ENCODE results near the gene PRSS27. TPM values are rescaled to one million over a fixed set of nuclear protein-coding genes. Genes with fewer than 3 reads are reported as not detected.

Gene PRSS27
- total and polyA plus RNA-seq, 2 of the 4 experiments (the other 2 are of a cell fraction), result under 0.01 to 0.58 TPM

DNA sequence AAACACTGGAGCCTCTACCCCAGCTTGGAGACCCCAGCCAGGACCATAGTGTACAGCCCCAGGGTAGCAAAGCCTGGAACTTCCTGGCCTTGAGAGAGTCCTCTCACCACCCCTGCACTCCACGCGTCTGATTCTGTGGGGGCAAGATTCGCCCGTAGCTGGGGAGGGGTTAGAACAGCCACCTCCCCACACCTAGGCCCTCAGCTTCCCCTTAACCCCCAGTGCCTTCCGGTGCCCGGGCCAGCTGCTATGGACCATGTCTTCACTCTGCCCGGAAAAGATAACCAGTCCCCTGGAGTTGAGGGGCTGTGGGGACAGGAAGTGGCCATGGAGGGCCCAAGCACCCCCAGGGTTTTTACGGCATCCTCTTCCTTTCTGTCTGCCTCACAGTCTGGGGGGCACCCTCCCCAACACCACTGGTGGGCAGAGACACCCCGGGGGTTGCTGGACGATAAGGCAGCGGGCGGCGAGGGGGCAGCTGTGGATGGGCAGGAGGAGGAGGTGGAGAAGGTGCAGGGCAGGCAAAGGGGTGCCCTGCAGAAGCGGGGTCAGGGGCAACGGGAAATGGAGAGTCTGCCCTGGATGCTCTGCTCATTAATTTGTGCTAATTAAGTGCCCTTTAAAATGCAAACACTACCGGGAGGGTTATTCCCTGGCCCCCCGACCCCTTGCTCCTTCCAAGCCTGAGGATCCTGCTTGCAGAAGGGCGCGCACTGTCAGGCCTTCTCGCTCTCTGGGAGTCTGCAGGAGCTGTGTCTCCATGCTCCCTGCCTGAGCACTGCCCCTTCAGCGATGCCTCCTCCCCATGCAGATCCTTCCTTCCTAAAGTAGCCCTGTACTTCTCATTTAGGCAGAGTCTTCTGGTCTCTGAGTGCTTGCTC is 2.4 kb downstream of the PRSS27 start:
- Histone ChIP-seq H2AFZ (replicated peaks; ENCODE audit: low read length, poor library complexity) (no peak overlapping the region), H2BK120ac (ENCODE audit: low read depth, low read length) (no peak overlapping the region), H3K9me1 (ENCODE audit: insufficient read depth, low read length) (no peaks in the 10 kb centered on the region), H2AK5ac (ENCODE audit: low read depth, low read length) (no peak overlapping the region), H2BK20ac (ENCODE audit: low read depth, low read length) (no peak overlapping the region), H3K56ac (ENCODE audit: extremely low read depth, insufficient read depth, low read length) (no peak overlapping the region), H3K9ac (ENCODE audit: low read depth, low read length) (no peak overlapping the region), H4K20me1 (ENCODE audit: insufficient read depth, low read length) (peaks cover 4% of the 10 kb centered on the region; the same call in 1 of the 2 replicates), H2BK15ac (ENCODE audit: low read depth, low read length) (no peak overlapping the region), H3K36me3 (ENCODE audit: control insufficient read depth, insufficient read depth, low read length) (no peaks in the 10 kb centered on the region), H3K23ac (ENCODE audit: low read depth, low read length) (no peak overlapping the region), H3K27ac (ENCODE audit: insufficient read depth, low read length) (no peak overlapping the region), H4K5ac (ENCODE audit: low read depth, low read length) (no peak overlapping the region), H3K4me2 (ENCODE audit: low read depth, low read length) (no peak overlapping the region), H4K91ac (ENCODE audit: insufficient read depth, low read depth, low read length) (no peak overlapping the region), H3K27me3 (ENCODE audit: control insufficient read depth, insufficient read depth, low read length) (no peaks in the 10 kb centered on the region), H3K4me3 (ENCODE audit: insufficient read depth, low read depth, low read length) (no peak overlapping the region), H3K4ac (ENCODE audit: low read depth, low read length) (no peak overlapping the region), H3K4me1 (ENCODE audit: control insufficient read depth, insufficient read depth, low read length) (no peaks in the 10 kb centered on the region), H2AK9ac (replicated peaks; ENCODE audit: low read depth, low read length, poor library complexity) (no peak overlapping the region), H4K8ac (ENCODE audit: low read depth in 2 of 2, low read length in 2 of 2) (no peak overlapping the region), H3K14ac (replicated peaks; ENCODE audit: low read depth, low read length) (no peak overlapping the region), H3K18ac (ENCODE audit: low read depth, low read length) (no peak overlapping the region), H3K9me3 (ENCODE audit: control insufficient read depth, insufficient read depth, low read length) (no peaks in the 10 kb centered on the region), H2BK5ac (ENCODE audit: low read depth, low read length, poor library complexity, severe bottlenecking) (no peak overlapping the region), H3K79me1 (ENCODE audit: low read depth in 1 of 2, low read length in 2 of 2) (no peaks in the 10 kb centered on the region)
- dilution Hi-C loops (cut with HindIII; ENCODE audit: low sequenced_read_pairs, unreplicated experiment), result no loop called here
- ChIA-PET CTCF (no interaction called here), POLR2A (ENCODE audit: unreplicated experiment) (interaction anchor here (0.5 kb wide), 1 partner anchor 25 kb away, joined by 6 read pairs; no protein-coding TSS in a partner anchor)
- in situ Hi-C loops (cut with MboI; ENCODE audit: low sequenced_read_pairs), result no loop called here
- intact Hi-C loops (cut with micrococcal nuclease), result no loop called here
- DNase-seq (no peak), ATAC-seq (ENCODE audit: low read depth) (no peak)
- BruUV-seq (replicated peaks), result no TSS peak
- 100% methylated on average over 1 of the region's 21 CpGs; no CpG with 5 or more reads in 1 of the 2 experiments for WGBS, 2 experiments (ENCODE audit: extremely low coverage in 2 of 2, insufficient read length in 1 of 2)
- no peak for TF ChIP-seq RCOR1 (IDR thresholded peaks at IDR 0.05; ENCODE audit: insufficient replicate concordance, low read length)
- TF ChIP-seq, protein P1, sequence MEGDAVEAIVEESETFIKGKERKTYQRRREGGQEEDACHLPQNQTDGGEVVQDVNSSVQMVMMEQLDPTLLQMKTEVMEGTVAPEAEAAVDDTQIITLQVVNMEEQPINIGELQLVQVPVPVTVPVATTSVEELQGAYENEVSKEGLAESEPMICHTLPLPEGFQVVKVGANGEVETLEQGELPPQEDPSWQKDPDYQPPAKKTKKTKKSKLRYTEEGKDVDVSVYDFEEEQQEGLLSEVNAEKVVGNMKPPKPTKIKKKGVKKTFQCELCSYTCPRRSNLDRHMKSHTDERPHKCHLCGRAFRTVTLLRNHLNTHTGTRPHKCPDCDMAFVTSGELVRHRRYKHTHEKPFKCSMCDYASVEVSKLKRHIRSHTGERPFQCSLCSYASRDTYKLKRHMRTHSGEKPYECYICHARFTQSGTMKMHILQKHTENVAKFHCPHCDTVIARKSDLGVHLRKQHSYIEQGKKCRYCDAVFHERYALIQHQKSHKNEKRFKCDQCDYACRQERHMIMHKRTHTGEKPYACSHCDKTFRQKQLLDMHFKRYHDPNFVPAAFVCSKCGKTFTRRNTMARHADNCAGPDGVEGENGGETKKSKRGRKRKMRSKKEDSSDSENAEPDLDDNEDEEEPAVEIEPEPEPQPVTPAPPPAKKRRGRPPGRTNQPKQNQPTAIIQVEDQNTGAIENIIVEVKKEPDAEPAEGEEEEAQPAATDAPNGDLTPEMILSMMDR (conservative IDR thresholded peaks at IDR 0.05; ENCODE audit: low read depth, low read length), result no peak
- TF ChIP-seq, protein P2, sequence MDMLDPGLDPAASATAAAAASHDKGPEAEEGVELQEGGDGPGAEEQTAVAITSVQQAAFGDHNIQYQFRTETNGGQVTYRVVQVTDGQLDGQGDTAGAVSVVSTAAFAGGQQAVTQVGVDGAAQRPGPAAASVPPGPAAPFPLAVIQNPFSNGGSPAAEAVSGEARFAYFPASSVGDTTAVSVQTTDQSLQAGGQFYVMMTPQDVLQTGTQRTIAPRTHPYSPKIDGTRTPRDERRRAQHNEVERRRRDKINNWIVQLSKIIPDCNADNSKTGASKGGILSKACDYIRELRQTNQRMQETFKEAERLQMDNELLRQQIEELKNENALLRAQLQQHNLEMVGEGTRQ (IDR thresholded peaks at IDR 0.05; ENCODE audit: low read depth, low read length), result no peak
- TF ChIP-seq, protein P3, sequence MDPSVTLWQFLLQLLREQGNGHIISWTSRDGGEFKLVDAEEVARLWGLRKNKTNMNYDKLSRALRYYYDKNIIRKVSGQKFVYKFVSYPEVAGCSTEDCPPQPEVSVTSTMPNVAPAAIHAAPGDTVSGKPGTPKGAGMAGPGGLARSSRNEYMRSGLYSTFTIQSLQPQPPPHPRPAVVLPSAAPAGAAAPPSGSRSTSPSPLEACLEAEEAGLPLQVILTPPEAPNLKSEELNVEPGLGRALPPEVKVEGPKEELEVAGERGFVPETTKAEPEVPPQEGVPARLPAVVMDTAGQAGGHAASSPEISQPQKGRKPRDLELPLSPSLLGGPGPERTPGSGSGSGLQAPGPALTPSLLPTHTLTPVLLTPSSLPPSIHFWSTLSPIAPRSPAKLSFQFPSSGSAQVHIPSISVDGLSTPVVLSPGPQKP (IDR thresholded peaks at IDR 0.05; ENCODE audit: borderline replicate concordance, low read depth, low read length), result no peak
